ENCODE data around the gene SLC13A4. TPM values are rescaled to one million over a fixed set of nuclear protein-coding genes. Genes with fewer than 3 reads are reported as not detected.
A peak's percentile ranks its signal among the peaks of the same experiment; 100 is the strongest.

Gene SLC13A4
- total RNA-seq, 1 donor from 2014 or later: 0.27 TPM

GRCh38 chr7:135713836-135714470 lies 14.0 kb downstream of the SLC13A4 start:
- Histone ChIP-seq H3K36me3 (no peaks in the 10 kb centered on the region), H3K4me1 (no peaks in the 10 kb centered on the region), H3K27me3 (ENCODE audit: low read depth) (no peaks in the 10 kb centered on the region), H3K4me3 (no peak overlapping the region), H3K9me3 (no peaks in the 10 kb centered on the region), H3K27ac (no peak overlapping the region)
- no peak for TF ChIP-seq CTCF (IDR thresholded peaks at IDR 0.05)
- intact Hi-C loops (cut with DNase I): no loop called here
- ATAC-seq: no peak
- no peak for DNase-seq

GRCh38 chr7:135712796-135713195 lies 15.2 kb downstream of the SLC13A4 start:
- no peaks in the 10 kb centered on the region for H3K27me3 ChIP-seq (ENCODE audit: low read depth)
- H3K4me1 ChIP-seq: no peaks in the 10 kb centered on the region
- no peak overlapping the region for H3K4me3 ChIP-seq
- no peak for TF ChIP-seq CTCF (IDR thresholded peaks at IDR 0.05)
- intact Hi-C loops (cut with DNase I): no loop called here
- DNase-seq (no peak), ATAC-seq (no peak)
- no peaks in the 10 kb centered on the region for H3K36me3 ChIP-seq
- no peaks in the 10 kb centered on the region for H3K9me3 ChIP-seq
- no peak overlapping the region for H3K27ac ChIP-seq

- Histone ChIP-seq H3K4me3 (no peak overlapping the region), H3K27ac (no peak overlapping the region), H3K9me3 (no peaks in the 10 kb centered on the region), H3K36me3 (no peaks in the 10 kb centered on the region), H3K4me1 (no peaks in the 10 kb centered on the region), H3K27me3 (ENCODE audit: low read depth) (no peaks in the 10 kb centered on the region)
- no peak for TF ChIP-seq CTCF (IDR thresholded peaks at IDR 0.05)
- no peak for ATAC-seq
- DNase-seq: no peak
- intact Hi-C loops (cut with DNase I): no loop called here
Measured at GRCh38 chr7:135712182-135712782, 15.7 kb downstream of the SLC13A4 start.

GRCh38 chr7:135711139-135711469 lies 16.9 kb downstream of the SLC13A4 start:
- Histone ChIP-seq H3K4me1 (no peaks in the 10 kb centered on the region), H3K36me3 (no peaks in the 10 kb centered on the region), H3K27me3 (ENCODE audit: low read depth) (no peaks in the 10 kb centered on the region), H3K4me3 (no peak overlapping the region), H3K9me3 (no peaks in the 10 kb centered on the region), H3K27ac (no peak overlapping the region)
- TF ChIP-seq CTCF (IDR thresholded peaks at IDR 0.05): no peak
- ATAC-seq (no peak), DNase-seq (no peak)
- intact Hi-C loops (cut with DNase I): no loop called here

- peak; percentile 65 for TF ChIP-seq CTCF (IDR thresholded peaks at IDR 0.05)
- H3K4me1 ChIP-seq: no peaks in the 10 kb centered on the region
- no peaks in the 10 kb centered on the region for H3K9me3 ChIP-seq
- intact Hi-C loops (cut with DNase I): no loop called here
- H3K27me3 ChIP-seq (ENCODE audit: low read depth): no peaks in the 10 kb centered on the region
- no peak for DNase-seq
- peak; percentile 29 to 60 for ATAC-seq
- no peak overlapping the region for H3K27ac ChIP-seq
- H3K36me3 ChIP-seq: no peaks in the 10 kb centered on the region
- no peak overlapping the region for H3K4me3 ChIP-seq
Measured at GRCh38 chr7:135710417-135711138, 17.4 kb downstream of the SLC13A4 start.
